DOHH2 (cell line): ENCODE data around the gene TICAM2.

Experiments
- H3F3A ChIP-seq: fragments of 200-600 bp; sonication (generic), shearing (Covaris generic); 2 replicates; pipeline ENCODE4 v1.6.0; 2016; ENCODE audit warnings: antibody characterized with exemption, mild to moderate bottlenecking; ENCODE audit not compliant: control insufficient read depth, insufficient read depth
- H3K27ac ChIP-seq: fragments of 200-600 bp; sonication (generic); 2 replicates; pipeline ENCODE4 v1.5.1; 2014; ENCODE audit warnings: low read depth, mild to moderate bottlenecking, low read length, moderate library complexity
- H3K27me3 ChIP-seq: fragments of 200-600 bp; sonication (generic); 2 replicates; pipeline ENCODE4 v1.6.1; 2014; ENCODE audit warnings: mild to moderate bottlenecking, low read length, mixed read lengths; ENCODE audit not compliant: control insufficient read depth
- H3K36me3 ChIP-seq: fragments of 200-600 bp; sonication (generic); 2 replicates; pipeline ENCODE4 v1.6.1; 2014; ENCODE audit warnings: mild to moderate bottlenecking, low read length, moderate library complexity, mixed read lengths; ENCODE audit not compliant: control insufficient read depth
- H3K4me1 ChIP-seq: fragments of 200-600 bp; sonication (generic); 2 replicates; pipeline ENCODE4 v1.6.1; 2014; ENCODE audit warnings: mild to moderate bottlenecking, low read length, mixed read lengths; ENCODE audit not compliant: control insufficient read depth
- H3K4me2 ChIP-seq: fragments of 200-600 bp; sonication (generic); 2 replicates; pipeline ENCODE4 v1.6.0; 2014; ENCODE audit warnings: mild to moderate bottlenecking, low read length, moderate library complexity
- H3K4me3 ChIP-seq: fragments of 200-600 bp; sonication (generic); 2 replicates; pipeline ENCODE4 v1.5.1; 2014; ENCODE audit warnings: mild to moderate bottlenecking, low read length, mixed read lengths
- H3K79me2 ChIP-seq: fragments of 200-600 bp; sonication (generic); 2 replicates; pipeline ENCODE4 v1.6.1; 2014; ENCODE audit warnings: mild to moderate bottlenecking, low read length, mixed read lengths; ENCODE audit not compliant: control insufficient read depth
- H3K9me2 ChIP-seq: fragments of 200-600 bp; sonication (generic); replicated peaks from 2 replicates; pipeline ENCODE4 v1.6.1; 2014; ENCODE audit warnings: mild to moderate bottlenecking, low read length, mixed read lengths; ENCODE audit not compliant: control insufficient read depth
- H3K9me3 ChIP-seq: fragments of 200-600 bp; sonication (generic); 2 replicates; pipeline ENCODE4 v1.6.1; 2014; ENCODE audit warnings: antibody characterized with exemption, low read length, mixed read lengths; ENCODE audit not compliant: control insufficient read depth, insufficient read depth
- H4K20me1 ChIP-seq: fragments of 200-600 bp; sonication (generic); 2 replicates; pipeline ENCODE4 v1.6.0; 2014; ENCODE audit warnings: low read depth, mild to moderate bottlenecking, antibody characterized with exemption, low read length, moderate library complexity; ENCODE audit not compliant: control insufficient read depth, insufficient read depth
- CTCF ChIP-seq: fragments of 200-600 bp; sonication (generic); IDR thresholded peaks from one replicate; pipeline ENCODE4 v1.5.1; 2014; ENCODE audit warnings: antibody characterized with exemption, mild to moderate bottlenecking, low read depth, low read length; ENCODE audit not compliant: poor library complexity, severe bottlenecking
- EZH2phosphoT487 ChIP-seq: fragments of 200-600 bp; sonication (generic); IDR thresholded peaks from 2 replicates; pipeline ENCODE4 v1.6.1; 2017; ENCODE audit warnings: borderline replicate concordance, mild to moderate bottlenecking, antibody characterized with exemption, low read length, moderate library complexity, mixed read lengths

Gene TICAM2

GRCh38 chr5:115568668-115569067 is 33.6 kb downstream of the TICAM2 start:
- H3K79me2 ChIP-seq, result no peaks in the 10 kb centered on the region
- no peaks in the 10 kb centered on the region for H3F3A ChIP-seq
- H3K9me2 ChIP-seq, result no peaks in the 10 kb centered on the region
- peaks cover 1% of the 10 kb centered on the region; the same call in 1 of the 2 replicates for H3K4me1 ChIP-seq
- no peak overlapping the region for H3K4me3 ChIP-seq
- no peaks in the 10 kb centered on the region for H3K27me3 ChIP-seq
- H4K20me1 ChIP-seq, result no peaks in the 10 kb centered on the region
- no peaks in the 10 kb centered on the region for H3K36me3 ChIP-seq
- TF ChIP-seq CTCF, result no peak
- TF ChIP-seq EZH2phosphoT487, result no peak
- no peak overlapping the region for H3K27ac ChIP-seq
- H3K9me3 ChIP-seq, result no peaks in the 10 kb centered on the region
- H3K4me2 ChIP-seq, result no peak overlapping the region

GRCh38 chr5:115565233-115565632 is 37.0 kb downstream of the TICAM2 start:
- H3K9me2 ChIP-seq, result no peaks in the 10 kb centered on the region
- H3K9me3 ChIP-seq, result 0 out of 2 replicates have a peak, but pooled peaks cover 4% of the 10 kb centered on the region
- no peaks in the 10 kb centered on the region for H3K4me1 ChIP-seq
- no peak overlapping the region for H3K4me2 ChIP-seq
- H3K27me3 ChIP-seq, result no peaks in the 10 kb centered on the region
- no peak overlapping the region for H3K4me3 ChIP-seq
- H4K20me1 ChIP-seq, result no peaks in the 10 kb centered on the region
- TF ChIP-seq EZH2phosphoT487 (no peak), CTCF (no peak)
- H3K27ac ChIP-seq, result no peak overlapping the region
- no peaks in the 10 kb centered on the region for H3K79me2 ChIP-seq
- no peaks in the 10 kb centered on the region for H3F3A ChIP-seq
- H3K36me3 ChIP-seq, result no peaks in the 10 kb centered on the region

- H3F3A ChIP-seq, result no peaks in the 10 kb centered on the region
- 0 out of 2 replicates have a peak, but pooled peaks cover 4% of the 10 kb centered on the region for H3K9me3 ChIP-seq
- H3K79me2 ChIP-seq, result no peaks in the 10 kb centered on the region
- no peaks in the 10 kb centered on the region for H4K20me1 ChIP-seq
- H3K9me2 ChIP-seq, result no peaks in the 10 kb centered on the region
- H3K27ac ChIP-seq, result no peak overlapping the region
- no peaks in the 10 kb centered on the region for H3K4me1 ChIP-seq
- H3K4me3 ChIP-seq, result no peak overlapping the region
- no peaks in the 10 kb centered on the region for H3K27me3 ChIP-seq
- no peaks in the 10 kb centered on the region for H3K36me3 ChIP-seq
- H3K4me2 ChIP-seq, result no peak overlapping the region
- TF ChIP-seq EZH2phosphoT487 (no peak), CTCF (no peak)
Observed at GRCh38 chr5:115561176-115561575, 41.1 kb downstream of the TICAM2 start.
